Activated naive CD8-positive, alpha-beta T cell treated with anti-CD3 and anti-CD28 coated beads, Interleukin-2, amount 50 U/mL, for 24 hours (primary cell): Measurements from ENCODE around the gene GLMP.
A peak's percentile ranks its signal among the peaks of the same experiment; 100 is the strongest.

Source experiments
- ATAC-seq: fragments of 150-1000 bp; cut with Tn5 transposase; one replicate; pipeline ENCODE4 v1.10.0; 2021
- DNase-seq: peaks from one replicate; pipeline ENCODE4 v3.0.0; 2021
- H3K27ac Mint-ChIP-seq: one replicate; pipeline ENCODE4 v1.8.0; 2021; ENCODE audit warnings: mild to moderate bottlenecking, mixed read lengths
- H3K27me3 Mint-ChIP-seq: one replicate; pipeline ENCODE4 v1.8.0; 2021; ENCODE audit warnings: mixed read lengths
- H3K36me3 Mint-ChIP-seq: one replicate; pipeline ENCODE4 v1.8.0; 2021; ENCODE audit warnings: low read depth, mixed read lengths
- H3K4me1 Mint-ChIP-seq: one replicate; pipeline ENCODE4 v1.8.0; 2021; ENCODE audit warnings: mixed read lengths
- H3K4me3 Mint-ChIP-seq: one replicate; pipeline ENCODE4 v1.8.0; 2021; ENCODE audit warnings: mild to moderate bottlenecking, moderate library complexity, mixed read lengths
- H3K9me3 Mint-ChIP-seq: one replicate; pipeline ENCODE4 v1.8.0; 2021; ENCODE audit warnings: mixed read lengths

The GLMP gene

DNA sequence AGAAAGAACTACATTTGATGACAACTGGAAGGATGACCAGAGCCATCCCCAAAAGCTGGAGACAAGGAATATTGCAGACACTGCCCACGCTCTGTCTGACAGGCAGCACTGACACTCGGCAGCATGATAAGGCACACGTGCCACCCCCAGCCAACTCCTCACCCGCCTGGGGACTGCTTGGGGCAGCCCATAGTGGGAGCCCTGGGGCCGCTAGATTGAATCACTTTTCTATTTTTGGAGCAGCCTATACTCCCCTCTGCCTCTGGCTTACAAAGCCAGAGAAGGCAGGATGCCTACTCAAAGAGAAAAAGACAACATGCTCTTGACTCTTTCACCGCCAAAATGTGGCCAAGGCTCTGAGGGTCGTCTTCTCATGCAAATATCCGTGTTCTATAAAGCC is 14.2 kb downstream of the GLMP start:
- Mint-ChIP-seq H3K4me1 (peaks cover 37% of the 10 kb centered on the region), H3K4me3 (peak overlapping the region; percentile 95), H3K27me3 (no peaks in the 10 kb centered on the region), H3K27ac (peak overlapping the region; percentile 90), H3K36me3 (peaks cover 39% of the 10 kb centered on the region), H3K9me3 (no peaks in the 10 kb centered on the region)
- DNase-seq (peak; percentile 64), ATAC-seq (peak; percentile 83)

DNA sequence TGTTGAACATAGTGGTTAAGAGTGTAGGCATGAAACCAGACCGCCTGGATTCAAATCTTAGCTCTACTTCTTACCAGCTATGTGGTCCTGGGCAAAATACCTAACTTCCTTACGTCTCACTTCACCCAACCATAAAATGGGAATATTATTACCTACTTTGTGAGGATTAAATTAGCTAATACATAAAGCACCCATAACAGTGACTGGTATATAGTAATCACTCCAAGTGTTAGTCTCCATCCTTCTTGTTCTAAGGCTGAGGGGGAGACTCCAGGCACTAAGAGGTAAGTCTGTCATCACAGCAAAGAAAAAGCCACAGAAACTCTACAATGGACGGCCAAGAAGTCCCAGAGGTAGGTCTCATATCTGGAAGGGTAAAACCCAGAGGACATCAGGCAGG is 15.6 kb downstream of the GLMP start:
- H3K27me3 Mint-ChIP-seq, result no peaks in the 10 kb centered on the region
- H3K4me1 Mint-ChIP-seq, result peaks cover 35% of the 10 kb centered on the region

DNA sequence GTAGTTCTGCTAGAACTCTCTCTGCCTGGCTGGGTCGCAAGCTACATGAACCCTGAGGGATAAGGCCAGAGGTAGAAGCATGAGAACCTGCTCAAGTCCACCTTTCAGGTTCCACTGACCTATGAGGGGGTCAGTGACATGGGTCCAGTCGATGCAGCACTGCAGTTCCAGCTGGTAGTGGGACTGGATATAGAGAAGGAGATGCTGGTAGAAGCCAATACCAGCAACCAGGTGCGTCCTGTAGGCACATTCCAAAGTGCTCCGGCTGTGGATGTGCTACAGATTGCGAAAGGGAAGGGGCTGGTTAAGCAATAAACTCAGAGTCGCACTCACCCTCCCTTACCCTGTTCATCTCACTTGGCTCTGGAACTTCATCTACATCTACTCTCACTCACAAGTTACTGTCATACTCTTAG is 18.5 kb downstream of the GLMP start:
- DNase-seq (no peak), ATAC-seq (no peak)
- Mint-ChIP-seq H3K4me3 (no peak overlapping the region), H3K9me3 (no peaks in the 10 kb centered on the region), H3K27ac (no peak overlapping the region), H3K4me1 (peaks cover 23% of the 10 kb centered on the region), H3K27me3 (no peaks in the 10 kb centered on the region), H3K36me3 (peaks cover 77% of the 10 kb centered on the region)

More for the DNA sequence above, 15.6 kb downstream of the GLMP start:
- peak overlapping the region; percentile 42 for H3K27ac Mint-ChIP-seq
- ATAC-seq (no peak), DNase-seq (no peak)
- H3K9me3 Mint-ChIP-seq, result no peaks in the 10 kb centered on the region
- H3K4me3 Mint-ChIP-seq, result peak overlapping the region; percentile 95
- peaks cover 51% of the 10 kb centered on the region for H3K36me3 Mint-ChIP-seq

- no peak overlapping the region for H3K27ac Mint-ChIP-seq
- H3K27me3 Mint-ChIP-seq, result no peaks in the 10 kb centered on the region
- no peak overlapping the region for H3K4me3 Mint-ChIP-seq
Observed at GRCh38 chr1:156276532-156276931, 18.9 kb downstream of the GLMP start.

GRCh38 chr1:156270314-156270713 is 25.2 kb downstream of the GLMP start:
- no peak overlapping the region for H3K27ac Mint-ChIP-seq
- ATAC-seq (no peak), DNase-seq (no peak)
- H3K36me3 Mint-ChIP-seq, result peaks cover 69% of the 10 kb centered on the region
- no peaks in the 10 kb centered on the region for H3K4me1 Mint-ChIP-seq
- no peaks in the 10 kb centered on the region for H3K27me3 Mint-ChIP-seq
- no peaks in the 10 kb centered on the region for H3K9me3 Mint-ChIP-seq
- no peak overlapping the region for H3K4me3 Mint-ChIP-seq

More at GRCh38 chr1:156276532-156276931, 18.9 kb downstream of the GLMP start:
- DNase-seq, result no peak
- peaks cover 81% of the 10 kb centered on the region for H3K36me3 Mint-ChIP-seq
- no peaks in the 10 kb centered on the region for H3K9me3 Mint-ChIP-seq
- H3K4me1 Mint-ChIP-seq, result peaks cover 21% of the 10 kb centered on the region
- ATAC-seq, result no peak

GRCh38 chr1:156268336-156268735 is 27.1 kb downstream of the GLMP start:
- Mint-ChIP-seq H3K36me3 (peaks cover 62% of the 10 kb centered on the region), H3K27me3 (no peaks in the 10 kb centered on the region), H3K4me3 (no peak overlapping the region), H3K9me3 (no peaks in the 10 kb centered on the region), H3K4me1 (no peaks in the 10 kb centered on the region), H3K27ac (no peak overlapping the region)
- no peak for ATAC-seq
- DNase-seq, result no peak

- DNase-seq (no peak), ATAC-seq (no peak)
- Mint-ChIP-seq H3K9me3 (no peaks in the 10 kb centered on the region), H3K36me3 (peaks cover 53% of the 10 kb centered on the region), H3K27me3 (no peaks in the 10 kb centered on the region), H3K4me3 (no peak overlapping the region), H3K27ac (no peak overlapping the region), H3K4me1 (peaks cover 6% of the 10 kb centered on the region)
Observed at GRCh38 chr1:156266051-156266450, 29.4 kb downstream of the GLMP start.

DNA sequence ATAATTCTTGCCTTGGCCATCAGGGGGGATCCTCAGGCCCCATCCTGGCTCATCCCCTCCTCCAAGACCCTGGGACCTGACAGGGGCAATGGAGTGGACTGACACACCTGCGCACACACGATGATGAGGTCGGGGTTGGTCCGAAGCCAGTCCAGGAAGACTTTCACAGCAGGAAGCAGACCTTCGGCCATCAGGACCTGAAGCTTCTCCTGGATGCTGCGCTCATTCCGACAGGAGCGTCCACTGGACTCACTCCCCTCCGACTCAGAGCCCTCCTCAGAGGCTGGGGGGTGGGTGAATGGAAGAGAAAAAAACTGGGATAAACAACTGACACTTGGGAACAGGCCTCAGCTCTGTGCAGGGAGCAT is 32.2 kb downstream of the GLMP start:
- Mint-ChIP-seq H3K27ac (no peak overlapping the region), H3K36me3 (peaks cover 65% of the 10 kb centered on the region), H3K27me3 (no peaks in the 10 kb centered on the region), H3K9me3 (no peaks in the 10 kb centered on the region), H3K4me1 (peaks cover 7% of the 10 kb centered on the region), H3K4me3 (no peak overlapping the region)
- no peak for ATAC-seq
- DNase-seq, result no peak

GRCh38 chr1:156262461-156263287 is 32.8 kb downstream of the GLMP start:
- DNase-seq, result no peak
- Mint-ChIP-seq H3K27me3 (no peaks in the 10 kb centered on the region), H3K9me3 (no peaks in the 10 kb centered on the region), H3K27ac (no peak overlapping the region), H3K4me1 (peaks cover 7% of the 10 kb centered on the region), H3K36me3 (peaks cover 71% of the 10 kb centered on the region), H3K4me3 (no peak overlapping the region)
- peak; percentile 89 for ATAC-seq

DNA sequence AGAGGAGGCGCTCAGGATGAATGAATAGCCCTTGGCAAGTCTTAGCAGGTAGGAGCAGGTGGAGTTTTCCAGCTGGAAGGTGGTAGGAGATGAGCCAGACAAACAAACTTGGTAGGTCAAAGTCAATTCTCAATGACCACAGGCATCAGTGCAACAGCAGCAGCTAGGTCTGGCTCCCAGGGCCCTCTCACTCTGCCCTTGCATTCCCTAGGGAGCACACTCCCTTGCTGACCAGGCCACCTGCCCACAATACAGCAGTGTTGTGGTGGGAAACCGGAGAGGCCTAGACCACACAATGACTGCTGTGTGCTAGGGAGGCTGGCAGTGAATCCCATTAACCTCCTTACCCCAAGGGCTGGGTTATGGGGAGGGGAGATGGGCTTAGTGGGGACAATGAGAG is 34.6 kb downstream of the GLMP start:
- Mint-ChIP-seq H3K9me3 (no peaks in the 10 kb centered on the region), H3K4me1 (peaks cover 7% of the 10 kb centered on the region), H3K27ac (peak overlapping the region; percentile 46), H3K36me3 (peaks cover 61% of the 10 kb centered on the region), H3K27me3 (no peaks in the 10 kb centered on the region), H3K4me3 (no peak overlapping the region)
- ATAC-seq, result no peak
- no peak for DNase-seq

DNA sequence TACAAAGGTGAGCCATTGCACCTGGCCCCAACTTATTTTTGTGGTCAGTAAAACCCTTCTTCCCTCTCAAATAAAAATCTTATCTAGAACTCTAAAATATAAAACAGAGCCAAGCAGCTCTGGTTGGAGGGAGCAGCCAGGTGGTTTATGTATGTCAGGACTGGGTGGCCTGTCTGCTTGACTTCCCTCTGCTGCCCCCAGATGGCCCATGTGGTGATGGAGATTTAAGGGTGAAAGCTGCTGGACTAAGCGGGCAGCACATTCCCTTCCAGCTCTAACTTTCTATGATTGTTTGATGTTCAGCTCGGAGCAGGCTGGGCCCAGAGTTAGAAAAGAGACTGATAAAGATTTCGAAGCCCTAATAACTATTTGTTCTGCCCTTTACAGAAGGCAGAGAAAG is 35.7 kb downstream of the GLMP start:
- Mint-ChIP-seq H3K36me3 (peaks cover 54% of the 10 kb centered on the region), H3K4me3 (no peak overlapping the region), H3K27ac (no peak overlapping the region), H3K4me1 (peaks cover 7% of the 10 kb centered on the region), H3K9me3 (no peaks in the 10 kb centered on the region), H3K27me3 (no peaks in the 10 kb centered on the region)
- ATAC-seq, result no peak
- no peak for DNase-seq

DNA sequence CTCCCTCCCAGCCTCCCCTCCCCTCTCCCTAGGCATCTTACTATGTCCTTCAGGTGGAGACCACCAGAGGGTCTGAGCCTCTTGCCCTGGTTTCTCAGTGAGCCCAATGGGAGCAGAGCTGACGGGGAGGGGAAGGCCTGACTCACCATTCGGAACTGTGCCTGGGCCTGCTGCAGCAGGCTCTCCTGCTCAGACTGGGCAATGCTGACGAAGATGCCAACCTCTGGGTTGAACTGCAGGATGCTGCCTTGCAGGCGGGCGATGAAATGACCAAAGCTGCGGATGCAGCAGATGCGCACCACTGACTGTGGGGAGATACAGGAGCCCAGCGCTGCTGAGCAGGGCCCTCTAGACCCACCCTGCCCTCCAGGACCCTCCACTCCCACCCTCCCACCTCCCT is 36.6 kb downstream of the GLMP start:
- no peak overlapping the region for H3K27ac Mint-ChIP-seq
- no peak overlapping the region for H3K4me3 Mint-ChIP-seq
- peaks cover 7% of the 10 kb centered on the region for H3K4me1 Mint-ChIP-seq
- peaks cover 53% of the 10 kb centered on the region for H3K36me3 Mint-ChIP-seq
- no peak for ATAC-seq
- no peaks in the 10 kb centered on the region for H3K9me3 Mint-ChIP-seq
- no peaks in the 10 kb centered on the region for H3K27me3 Mint-ChIP-seq
- no peak for DNase-seq

DNA sequence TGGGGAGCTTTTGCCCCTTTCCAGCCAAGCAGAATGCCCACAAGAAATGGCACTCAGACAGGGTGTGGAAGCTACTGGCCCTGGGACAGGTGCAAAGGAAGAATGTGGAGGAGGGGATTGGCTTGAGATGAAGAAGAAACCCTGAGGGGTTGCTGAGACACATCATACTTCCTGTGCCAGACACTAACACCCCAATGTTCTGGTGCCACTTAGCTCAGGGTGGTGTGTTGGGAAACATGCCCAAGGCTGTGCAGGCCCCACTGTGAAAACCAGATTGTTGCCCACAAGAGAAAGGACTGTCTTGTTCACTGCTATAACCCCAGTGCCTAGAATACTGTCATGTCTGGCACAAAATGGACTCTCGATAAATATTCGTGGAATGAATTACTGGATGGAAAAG is 37.8 kb downstream of the GLMP start:
- no peak overlapping the region for H3K27ac Mint-ChIP-seq
- H3K27me3 Mint-ChIP-seq, result no peaks in the 10 kb centered on the region
- DNase-seq, result no peak
- peaks cover 5% of the 10 kb centered on the region for H3K4me1 Mint-ChIP-seq
- H3K9me3 Mint-ChIP-seq, result no peaks in the 10 kb centered on the region
- no peak overlapping the region for H3K4me3 Mint-ChIP-seq
- peaks cover 52% of the 10 kb centered on the region for H3K36me3 Mint-ChIP-seq
- no peak for ATAC-seq

GRCh38 chr1:156253634-156254033 is 41.8 kb downstream of the GLMP start:
- H3K4me1 Mint-ChIP-seq, result no peaks in the 10 kb centered on the region
- no peaks in the 10 kb centered on the region for H3K9me3 Mint-ChIP-seq
- ATAC-seq, result no peak
- H3K27ac Mint-ChIP-seq, result no peak overlapping the region
- H3K27me3 Mint-ChIP-seq, result no peaks in the 10 kb centered on the region
- no peak for DNase-seq
- H3K36me3 Mint-ChIP-seq, result peaks cover 36% of the 10 kb centered on the region
- H3K4me3 Mint-ChIP-seq, result no peak overlapping the region

- Mint-ChIP-seq H3K27ac (no peak overlapping the region), H3K9me3 (no peaks in the 10 kb centered on the region), H3K27me3 (no peaks in the 10 kb centered on the region), H3K4me1 (peaks cover 6% of the 10 kb centered on the region), H3K36me3 (peaks cover 25% of the 10 kb centered on the region), H3K4me3 (no peak overlapping the region)
- DNase-seq (no peak), ATAC-seq (no peak)
Observed at GRCh38 chr1:156251527-156251926, 44.0 kb downstream of the GLMP start.

- no peaks in the 10 kb centered on the region for H3K27me3 Mint-ChIP-seq
- peaks cover 20% of the 10 kb centered on the region for H3K36me3 Mint-ChIP-seq
- H3K27ac Mint-ChIP-seq, result no peak overlapping the region
- H3K4me3 Mint-ChIP-seq, result no peak overlapping the region
- H3K4me1 Mint-ChIP-seq, result peaks cover 21% of the 10 kb centered on the region
- H3K9me3 Mint-ChIP-seq, result no peaks in the 10 kb centered on the region
- no peak for ATAC-seq
- DNase-seq, result no peak
Observed at GRCh38 chr1:156249593-156249992, 45.9 kb downstream of the GLMP start.
